Subcutaneous adipose tissue (tissue), 4 donors: ENCODE measurements around the gene RERG. TPM values are rescaled to one million over a fixed set of nuclear protein-coding genes. Genes with fewer than 3 reads are reported as not detected.

Experiments
- CTCF ChIP-seq: fragments of 450-650 bp; IDR thresholded peaks from one replicate; pipeline ENCODE4 v1.5.1; 2016; ENCODE audit warnings: low read depth, mild to moderate bottlenecking, control low read depth, antibody characterized with exemption, moderate library complexity
- total RNA-seq, 4 donors: library from RNA; depleted of rRNA; stranded (reverse); fragments of >200 nt; gene quantifications; one replicate each; pipeline ENCODE4 v1.1.0, GENCODE V29; 2016

RERG gene, protein sequence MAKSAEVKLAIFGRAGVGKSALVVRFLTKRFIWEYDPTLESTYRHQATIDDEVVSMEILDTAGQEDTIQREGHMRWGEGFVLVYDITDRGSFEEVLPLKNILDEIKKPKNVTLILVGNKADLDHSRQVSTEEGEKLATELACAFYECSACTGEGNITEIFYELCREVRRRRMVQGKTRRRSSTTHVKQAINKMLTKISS
- total RNA-seq: 10 to 100 TPM; 15.3 to 42.4 (median 23.5) TPM

GRCh38 chr12:15220915-15221885, at the start of gene RERG:
Gene RERG, minus strand, starts transcription at chr12:15221417. Its CDS starts 3,928 bp downstream, at chr12:15217489.
- TF ChIP-seq CTCF: no peak

DNA sequence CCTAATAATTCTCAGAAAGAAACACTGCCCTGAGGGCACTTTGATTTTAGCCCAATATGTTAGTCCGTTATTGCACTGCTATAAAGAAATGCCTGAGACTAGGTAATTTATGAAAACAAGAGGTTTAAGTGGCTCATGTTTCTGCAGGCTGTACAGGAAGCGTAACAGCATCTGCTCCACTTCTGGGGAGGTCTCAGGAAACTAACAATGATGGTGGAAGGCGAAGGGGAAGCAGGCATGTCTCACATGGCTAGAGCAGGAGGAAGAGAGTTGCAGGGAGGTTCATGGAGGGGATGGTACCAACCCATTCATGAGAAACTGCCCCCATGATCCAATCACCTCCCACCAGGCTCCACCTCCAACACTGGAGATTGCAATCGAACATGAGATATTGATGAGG, 49.4 kb upstream of the RERG start:
- TF ChIP-seq CTCF: no peak

- TF ChIP-seq CTCF: no peak
Observed at GRCh38 chr12:15268927-15269552, 47.8 kb upstream of the RERG start.

DNA sequence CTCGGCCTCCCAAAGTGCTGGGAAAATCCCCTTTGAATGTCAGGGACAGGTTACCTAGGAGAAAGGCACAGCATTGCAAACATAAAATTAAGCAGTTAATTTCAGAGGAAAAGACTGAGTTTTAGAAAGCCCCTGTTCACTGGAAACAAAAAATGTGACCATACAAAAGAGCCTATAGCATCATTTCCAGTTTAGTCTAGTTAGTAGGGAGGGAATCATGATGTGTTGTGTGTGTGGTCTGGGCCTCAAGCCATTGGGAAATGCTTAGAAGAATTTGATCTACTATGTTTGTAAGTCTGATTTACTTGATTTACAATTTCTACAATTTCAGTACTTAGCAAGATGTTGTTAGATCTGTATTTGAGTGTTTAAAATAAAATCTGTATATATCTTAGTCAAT, 47.1 kb upstream of the RERG start:
- TF ChIP-seq CTCF: no peak

GRCh38 chr12:15265875-15266274, 44.7 kb upstream of the RERG start:
- TF ChIP-seq CTCF: no peak

DNA sequence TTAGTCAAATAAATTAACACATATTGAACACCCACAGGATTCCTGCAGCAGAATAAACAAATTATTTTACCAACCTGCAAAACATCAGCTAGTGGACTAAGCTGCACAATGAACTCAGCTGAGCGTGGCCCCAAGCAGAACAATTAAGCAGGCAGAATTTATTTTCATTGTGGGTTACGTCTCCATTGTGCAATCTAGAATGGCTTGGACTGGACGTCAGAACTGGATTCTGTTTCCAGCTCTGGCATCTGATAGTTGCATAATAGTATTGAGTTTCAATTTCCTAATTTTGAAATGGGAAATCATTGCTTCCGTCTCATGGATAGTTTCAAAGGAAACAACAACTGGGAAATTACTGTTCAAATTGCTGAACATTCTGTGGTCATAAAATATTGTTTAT, 35.5 kb upstream of the RERG start:
- no peak for TF ChIP-seq CTCF

- TF ChIP-seq CTCF: no peak
Observed at GRCh38 chr12:15253990-15254389, 32.8 kb upstream of the RERG start.
